IMR-90 (cell line): ENCODE results near the gene SENP7.

Source experiments
- ELK1 ChIP-seq: fragments of 150-350 bp; IDR thresholded peaks from 2 replicates; pipeline ENCODE4 v1.6.1; 2016; ENCODE audit warnings: low read depth, mild to moderate bottlenecking, low read length, moderate library complexity, borderline replicate concordance
- MAZ ChIP-seq: IDR thresholded peaks from 2 replicates; pipeline ENCODE4 v1.6.1; 2012; ENCODE audit warnings: low read depth, mild to moderate bottlenecking, low read length, improper control_type of control experiment, moderate library complexity, borderline replicate concordance
- POLR2A ChIP-seq: IDR thresholded peaks from 2 replicates; pipeline ENCODE4 v1.6.1; 2012; ENCODE audit warnings: mild to moderate bottlenecking, low read depth, low read length
- RFX5 ChIP-seq: IDR thresholded peaks from 2 replicates; pipeline ENCODE4 v1.8.0; 2012; ENCODE audit warnings: low read depth, mild to moderate bottlenecking, low read length, moderate library complexity
- TF ChIP-seq, protein P1 (sequence below): conservative IDR thresholded peaks from 2 replicates; pipeline ENCODE4 v1.5.1; 2012; ENCODE audit warnings: mild to moderate bottlenecking, low read depth, low read length, improper control_type of control experiment

DNA sequence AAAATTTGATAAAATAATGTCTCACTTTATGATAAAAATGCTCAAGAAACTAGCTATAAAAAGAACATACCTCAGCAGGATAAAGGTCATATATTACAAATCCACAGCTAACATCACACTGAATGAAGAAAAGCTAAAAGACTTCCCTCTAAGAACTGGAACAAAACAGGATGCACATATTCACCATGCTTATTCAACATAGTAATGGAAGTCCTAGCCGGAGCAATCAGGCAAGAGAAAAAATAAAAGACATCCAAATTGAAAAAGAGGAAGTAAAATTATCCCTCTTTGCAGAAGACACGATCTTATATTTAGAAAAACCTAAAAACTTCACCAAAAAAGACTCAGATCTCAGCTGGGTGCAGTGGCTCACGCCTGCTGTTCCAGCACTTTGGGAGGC lies 34.0 kb downstream of the SENP7 start:
- no peak for TF ChIP-seq RFX5
- TF ChIP-seq MAZ, result no peak
- TF ChIP-seq POLR2A, result no peak
- TF ChIP-seq, protein P1, sequence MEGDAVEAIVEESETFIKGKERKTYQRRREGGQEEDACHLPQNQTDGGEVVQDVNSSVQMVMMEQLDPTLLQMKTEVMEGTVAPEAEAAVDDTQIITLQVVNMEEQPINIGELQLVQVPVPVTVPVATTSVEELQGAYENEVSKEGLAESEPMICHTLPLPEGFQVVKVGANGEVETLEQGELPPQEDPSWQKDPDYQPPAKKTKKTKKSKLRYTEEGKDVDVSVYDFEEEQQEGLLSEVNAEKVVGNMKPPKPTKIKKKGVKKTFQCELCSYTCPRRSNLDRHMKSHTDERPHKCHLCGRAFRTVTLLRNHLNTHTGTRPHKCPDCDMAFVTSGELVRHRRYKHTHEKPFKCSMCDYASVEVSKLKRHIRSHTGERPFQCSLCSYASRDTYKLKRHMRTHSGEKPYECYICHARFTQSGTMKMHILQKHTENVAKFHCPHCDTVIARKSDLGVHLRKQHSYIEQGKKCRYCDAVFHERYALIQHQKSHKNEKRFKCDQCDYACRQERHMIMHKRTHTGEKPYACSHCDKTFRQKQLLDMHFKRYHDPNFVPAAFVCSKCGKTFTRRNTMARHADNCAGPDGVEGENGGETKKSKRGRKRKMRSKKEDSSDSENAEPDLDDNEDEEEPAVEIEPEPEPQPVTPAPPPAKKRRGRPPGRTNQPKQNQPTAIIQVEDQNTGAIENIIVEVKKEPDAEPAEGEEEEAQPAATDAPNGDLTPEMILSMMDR, result no peak
- no peak for TF ChIP-seq ELK1
